ENCODE measurements around the gene CIRBP.

GRCh38 chr19:1285737-1286360 lies 16.7 kb downstream of the CIRBP start, which contains the start of gene EFNA2:
- TF ChIP-seq FOXM1 (IDR thresholded peaks at IDR 0.05; ENCODE audit: borderline replicate concordance, low read depth) (no peak), REST (IDR thresholded peaks at IDR 0.05; ENCODE audit: low read depth) (no peak), MAX (IDR thresholded peaks at IDR 0.05) (no peak)

Data from Ishikawa (cell line).